GM18526 (cell line): Measurements from ENCODE around the gene RNU7-1.

Experiments
- POLR2A ChIP-seq: IDR thresholded peaks from 3 replicates; pipeline ENCODE4 v1.6.1; 2011; ENCODE audit not compliant: insufficient read length; ENCODE audit errors: extremely low read depth

The RNU7-1 gene

GRCh38 chr12:6961278-6961694 is 17.7 kb downstream of the RNU7-1 start:
- peak; percentile 23 for TF ChIP-seq POLR2A

GRCh38 chr12:6961695-6962284 is 18.2 kb downstream of the RNU7-1 start:
- no peak for TF ChIP-seq POLR2A

GRCh38 chr12:6962285-6963015 is 18.8 kb downstream of the RNU7-1 start:
- peak; percentile 16 for TF ChIP-seq POLR2A

- TF ChIP-seq POLR2A = no peak
These were observed 19.6 kb downstream of the RNU7-1 start for GRCh38 chr12:6963016-6963731.

DNA sequence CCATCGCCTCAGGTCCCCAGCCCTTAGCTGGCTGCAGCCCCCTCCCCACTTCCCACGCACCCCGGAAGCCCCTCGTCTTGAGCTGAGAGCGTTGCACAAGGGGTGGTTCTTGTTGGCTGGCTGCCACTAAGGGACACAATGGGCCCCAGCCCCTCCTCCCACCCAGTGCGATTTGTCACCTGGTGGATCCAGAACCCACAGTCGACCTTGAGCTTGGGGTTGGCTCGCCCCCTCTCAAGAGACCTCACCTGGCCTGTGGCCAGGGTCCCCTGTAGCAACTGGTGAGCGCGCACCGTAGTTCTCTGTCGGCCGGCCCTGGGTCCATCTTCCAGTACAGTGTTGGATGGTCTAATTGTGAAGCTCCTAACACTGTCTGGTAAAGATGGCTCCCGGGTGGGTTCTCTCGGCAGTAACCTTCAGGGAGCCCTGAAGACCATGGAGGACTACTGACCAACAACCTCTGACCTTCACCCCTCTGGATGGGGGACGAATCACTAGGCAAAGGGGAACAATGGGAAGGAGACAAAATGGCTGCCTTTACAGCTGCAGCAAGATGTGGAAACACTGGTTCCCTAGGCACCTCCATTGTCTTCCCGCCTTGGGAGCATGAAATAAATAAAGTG is 20.3 kb downstream of the RNU7-1 start:
- TF ChIP-seq POLR2A = no peak

- TF ChIP-seq POLR2A = peak; percentile 1
These were observed 21.0 kb downstream of the RNU7-1 start for GRCh38 chr12:6964605-6965025.

GRCh38 chr12:6965026-6965661 is 21.5 kb downstream of the RNU7-1 start:
- peak; percentile 11 for TF ChIP-seq POLR2A

- no peak for TF ChIP-seq POLR2A
These were observed 22.1 kb downstream of the RNU7-1 start for GRCh38 chr12:6965714-6966113.

- no peak for TF ChIP-seq POLR2A
These were observed 22.7 kb downstream of the RNU7-1 start for GRCh38 chr12:6966351-6966750.

DNA sequence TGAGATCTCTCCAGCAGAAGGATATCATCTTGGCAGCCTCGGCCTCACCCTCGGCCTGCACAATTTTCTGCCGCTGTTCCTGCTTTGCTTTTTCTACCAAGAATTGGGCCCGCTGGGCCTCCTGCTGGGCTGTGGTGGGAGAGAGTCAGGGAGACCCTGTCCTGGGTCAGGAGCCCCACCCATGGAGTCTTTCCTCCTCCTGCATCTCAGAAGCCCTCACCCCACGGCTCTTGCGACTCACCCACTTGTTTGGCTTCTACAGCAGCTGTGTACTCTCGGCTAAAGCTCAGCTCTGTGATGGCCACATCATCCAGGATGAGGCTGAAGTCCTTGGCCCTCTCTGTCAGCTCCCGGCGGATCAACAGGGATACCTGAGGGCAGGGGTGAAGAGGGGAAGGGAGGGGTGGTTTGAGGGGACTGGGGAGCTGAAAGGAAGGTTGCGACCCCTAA is 24.1 kb downstream of the RNU7-1 start:
- no peak for TF ChIP-seq POLR2A

GRCh38 chr12:6968426-6968825 is 24.8 kb downstream of the RNU7-1 start:
- TF ChIP-seq POLR2A = no peak

DNA sequence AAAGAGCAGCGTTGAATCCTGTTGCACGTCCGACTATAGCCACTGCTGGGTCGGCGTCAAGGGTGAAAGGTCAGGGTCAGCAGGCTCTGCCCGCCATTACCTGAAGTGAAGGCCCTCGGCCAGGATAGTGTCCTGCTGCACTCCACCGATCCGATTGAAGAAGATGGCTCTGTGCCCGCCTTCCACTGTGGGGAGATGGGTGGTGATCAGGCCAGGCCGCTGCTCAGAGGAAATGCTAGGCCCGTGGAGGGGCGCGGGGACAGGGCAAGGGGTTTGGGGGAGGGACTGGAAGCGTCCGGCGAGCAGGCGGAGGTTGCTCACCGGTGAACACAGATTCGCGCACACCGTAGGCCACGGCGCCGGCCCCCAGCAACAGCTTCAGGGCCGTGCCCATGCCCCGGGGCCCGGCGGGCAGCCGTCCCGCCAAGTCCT is 26.5 kb downstream of the RNU7-1 start:
- TF ChIP-seq POLR2A = no peak

- no peak for TF ChIP-seq POLR2A
These were observed 30.6 kb downstream of the RNU7-1 start for GRCh38 chr12:6974180-6974579.

DNA sequence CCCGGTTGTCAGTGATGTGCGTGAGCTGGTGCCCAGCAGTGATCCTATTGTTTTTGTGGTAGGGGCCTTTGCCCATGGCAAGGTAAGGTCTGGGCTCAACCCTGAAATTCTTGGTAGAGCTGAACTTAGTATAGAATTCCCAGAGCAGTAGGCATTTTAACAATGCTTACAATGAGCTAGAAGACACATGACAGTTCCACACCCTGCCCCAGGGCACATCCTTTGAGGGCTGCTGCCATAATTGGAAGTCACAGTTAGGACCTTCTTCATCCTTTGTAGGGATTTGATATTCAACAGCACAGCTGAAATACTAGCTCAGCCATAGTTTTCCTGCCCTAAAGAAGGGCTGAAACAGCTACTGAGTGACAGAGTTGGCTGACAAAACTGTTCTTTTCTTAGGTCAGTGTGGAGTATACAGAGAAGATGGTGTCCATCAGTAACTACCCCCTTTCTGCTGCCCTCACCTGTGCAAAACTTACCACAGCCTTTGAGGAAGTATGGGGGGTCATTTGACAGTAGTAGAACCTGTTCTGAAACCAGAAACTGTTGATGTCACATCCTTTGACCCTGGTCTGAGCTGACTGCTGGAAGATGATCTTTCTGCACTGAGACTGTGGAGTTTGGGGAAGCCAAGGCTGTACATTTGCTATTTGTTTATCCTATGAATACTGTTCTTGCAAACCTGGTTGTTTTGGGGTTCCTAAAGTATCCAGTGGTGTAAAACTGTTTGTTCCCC is 31.8 kb downstream of the RNU7-1 start:
- TF ChIP-seq POLR2A = no peak
